ENCODE data around the gene IGFBP5. TPM values are rescaled to one million over a fixed set of nuclear protein-coding genes. Genes with fewer than 3 reads are reported as not detected.

The IGFBP5 gene
- total and polyA plus RNA-seq, 2 of the 8 experiments (the other 6 are each of a cell fraction or from before 2014, with no cell fraction given): 2.2 to 2.5 TPM

DNA sequence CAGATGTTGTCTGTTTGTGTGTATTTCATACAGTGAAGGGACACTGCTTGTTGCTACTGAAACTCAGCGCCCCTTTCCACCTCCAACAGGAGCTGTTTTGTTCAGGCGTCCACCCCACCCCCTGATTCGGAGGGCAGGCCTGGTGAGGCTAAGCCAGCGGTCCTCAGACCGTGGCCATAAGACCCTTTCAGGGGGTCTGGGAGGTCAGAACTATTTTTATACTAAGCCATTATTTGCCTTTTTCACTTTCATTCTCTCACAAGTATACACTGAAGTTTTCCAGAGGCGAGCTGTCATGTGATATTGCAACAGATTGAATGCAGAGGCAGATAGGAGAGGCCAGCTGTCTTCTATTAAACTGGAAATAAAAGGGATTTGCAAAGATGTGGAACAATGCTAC, 39.7 kb upstream of the IGFBP5 start:
- no peak overlapping the region for H3K4me3 ChIP-seq (ENCODE audit: extremely low read depth in 1 of 4, insufficient read depth in 2 of 4, low read depth in 3 of 4, low read length in 4 of 4)
- no peak overlapping the region for H3K4me2 ChIP-seq (ENCODE audit: insufficient read depth in 1 of 2, low read depth in 2 of 2, low read length in 2 of 2)
- H2AFZ ChIP-seq (ENCODE audit: low read length): no peak overlapping the region
- H2BK15ac ChIP-seq (ENCODE audit: low read length): no peak overlapping the region
- no peak overlapping the region for H3K56ac ChIP-seq (replicated peaks; ENCODE audit: insufficient read length, low read depth, low read length)
- no peaks in the 10 kb centered on the region for H3K9me3 ChIP-seq (ENCODE audit: insufficient read depth in 2 of 2, low read depth in 1 of 2, low read length in 1 of 2)
- H3K27me3 ChIP-seq (replicated peaks in 1 of 4; ENCODE audit: control insufficient read depth in 3 of 4, extremely low read depth in 1 of 4, insufficient read depth in 3 of 4, low read length in 3 of 4): no peaks in the 10 kb centered on the region
- no peak overlapping the region for H3K9ac ChIP-seq (replicated peaks in 1 of 4; ENCODE audit: extremely low read depth in 1 of 4, low read depth in 3 of 4, low read length in 3 of 4)
- H3K18ac ChIP-seq (ENCODE audit: extremely low read depth, low read length): no peak overlapping the region
- TF ChIP-seq POLR2AphosphoS5 (IDR thresholded peaks at IDR 0.05; ENCODE audit: low read depth, low read length) (no peak), BCL11A (IDR thresholded peaks at IDR 0.05; ENCODE audit: low read depth in 2 of 2, low read length in 2 of 2) (no peak), SIN3A (conservative IDR thresholded peaks at IDR 0.05 in 1 of 2, IDR thresholded peaks at IDR 0.05 in 1 of 2; ENCODE audit: low read depth in 1 of 2, low read length in 2 of 2) (no peak), RAD21 (IDR thresholded peaks at IDR 0.05 in 1 of 2, conservative IDR thresholded peaks at IDR 0.05 in 1 of 2; ENCODE audit: low read depth in 2 of 2, low read length in 2 of 2) (no peak)
- no peak overlapping the region for H2BK5ac ChIP-seq (ENCODE audit: low read depth, low read length)
- H2BK120ac ChIP-seq (replicated peaks; ENCODE audit: low read depth, low read length): no peak overlapping the region
- POLR2A ChIA-PET (ENCODE audit: partially characterized antibody): no interaction called here
- H4K8ac ChIP-seq (ENCODE audit: extremely low read depth, insufficient read depth, low read length): no peak overlapping the region
- WGBS, 2 experiments (ENCODE audit: extremely low coverage in 1 of 2, insufficient coverage in 1 of 2, insufficient read length in 1 of 2, insufficient replicate concordance in 2 of 2, low coverage in 1 of 2, low lambda C conversion rate in 2 of 2, missing lambda C conversion rate in 1 of 2): 92% methylated on average over 6 of the region's 6 CpGs; no CpG with 5 or more reads in 1 of the 2 experiments
- no peak overlapping the region for H3K14ac ChIP-seq (ENCODE audit: insufficient read length)
- no peaks in the 10 kb centered on the region for H3K36me3 ChIP-seq (ENCODE audit: control insufficient read depth in 2 of 4, insufficient read depth in 4 of 4, low read length in 3 of 4)
- no peaks in the 10 kb centered on the region for H3K79me2 ChIP-seq (ENCODE audit: control insufficient read depth in 1 of 2, insufficient read depth in 2 of 2, low read length in 2 of 2)
- H3K23ac ChIP-seq (ENCODE audit: insufficient read length): no peak overlapping the region
- H3K79me1 ChIP-seq (ENCODE audit: low read depth, low read length): no peaks in the 10 kb centered on the region
- CTCF ChIA-PET (ENCODE audit: partially characterized antibody): interaction anchor here (1.6 to 3.4 kb wide), 3 partner anchors 11 to 35 kb away, joined by 3 to 25 read pairs (median 5); no protein-coding TSS in a partner anchor
- H4K5ac ChIP-seq (ENCODE audit: insufficient read length, low read depth, low read length): no peak overlapping the region
- no peak for DNase-seq (ENCODE audit: low read depth in 1 of 2, low spot score in 2 of 2)
- no peak overlapping the region for H2AK5ac ChIP-seq (ENCODE audit: low read depth, low read length)
- no peaks in the 10 kb centered on the region for H4K20me1 ChIP-seq (replicated peaks in 1 of 2; ENCODE audit: control insufficient read depth in 1 of 2, insufficient read depth in 2 of 2, low read length in 2 of 2)
- no peak overlapping the region for H2BK12ac ChIP-seq (ENCODE audit: low read depth, low read length)
- no peak overlapping the region for H4K91ac ChIP-seq (replicated peaks; ENCODE audit: insufficient read length, low read length)
- H3K23me2 ChIP-seq (ENCODE audit: low read depth, low read length): no peaks in the 10 kb centered on the region
- FAIRE-seq: no peak
- H2BK20ac ChIP-seq (ENCODE audit: low read length): no peak overlapping the region
- no peak overlapping the region for H3K27ac ChIP-seq (ENCODE audit: low read depth, low read length)
- H3K4me1 ChIP-seq (replicated peaks in 1 of 4; ENCODE audit: control insufficient read depth in 3 of 4, insufficient read depth in 4 of 4, low read length in 3 of 4): peaks cover 0 to 10% (median 1%) of the 10 kb centered on the region in 4 experiments; a peak in 3 of 7 replicates
- no peak overlapping the region for H3K4ac ChIP-seq (replicated peaks; ENCODE audit: insufficient read length, low read depth, low read length)

Data from H1 (cell line).